Ramos (cell line): ENCODE results near the gene RBM47.
"Not testable (repeated sequence)": the region's sequence is repeated elsewhere in the genome, so short reads cannot be mapped to it uniquely, and the experiment has no call there.

Source experiments
- in situ Hi-C: fragments of 300-500 bp; cut with MboI; formaldehyde crosslinking; loops from one replicate; pipeline ENCODE4 v1.14.3; 2022; ENCODE audit warnings: low sequenced_read_pairs; ENCODE audit not compliant: unreplicated experiment

The RBM47 gene

DNA sequence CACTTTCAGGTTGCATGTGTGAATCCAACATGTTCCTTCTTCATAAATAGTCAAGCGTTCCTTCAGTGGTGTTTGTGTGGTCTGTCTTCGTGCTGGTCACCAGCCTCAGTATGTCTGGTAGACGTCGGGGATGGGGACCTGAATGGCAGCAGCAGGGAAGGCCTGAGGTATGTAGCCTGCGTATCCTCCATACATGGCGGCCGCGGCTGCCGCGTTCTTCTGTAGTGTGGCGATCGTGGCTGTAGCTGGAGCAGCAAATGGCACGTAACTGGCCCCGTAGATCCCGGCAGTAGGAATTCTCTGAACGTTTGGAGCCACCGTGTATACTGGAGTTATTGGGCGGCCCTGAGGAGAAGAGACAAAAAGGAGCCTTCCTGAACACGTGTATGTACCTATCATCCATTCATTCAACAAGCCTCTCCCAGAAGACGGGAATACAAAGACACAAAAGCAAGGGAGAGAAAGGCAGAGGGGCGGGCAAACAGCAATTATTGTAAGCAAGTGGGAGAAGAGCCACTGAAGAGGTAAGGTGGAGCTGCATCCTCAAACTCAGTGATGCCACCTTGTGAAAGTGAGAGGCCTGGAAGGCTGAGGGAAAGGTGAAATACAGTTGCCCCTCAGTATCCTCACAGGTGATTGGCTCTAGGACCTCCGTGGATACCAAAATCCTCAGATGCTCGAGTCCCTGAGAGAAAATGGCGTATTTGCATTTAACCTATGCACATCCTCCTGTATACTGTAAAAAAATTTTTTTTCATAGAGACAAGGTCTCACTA is 203.7 kb downstream of the RBM47 start:
- in situ Hi-C loops, result no loop called here

DNA sequence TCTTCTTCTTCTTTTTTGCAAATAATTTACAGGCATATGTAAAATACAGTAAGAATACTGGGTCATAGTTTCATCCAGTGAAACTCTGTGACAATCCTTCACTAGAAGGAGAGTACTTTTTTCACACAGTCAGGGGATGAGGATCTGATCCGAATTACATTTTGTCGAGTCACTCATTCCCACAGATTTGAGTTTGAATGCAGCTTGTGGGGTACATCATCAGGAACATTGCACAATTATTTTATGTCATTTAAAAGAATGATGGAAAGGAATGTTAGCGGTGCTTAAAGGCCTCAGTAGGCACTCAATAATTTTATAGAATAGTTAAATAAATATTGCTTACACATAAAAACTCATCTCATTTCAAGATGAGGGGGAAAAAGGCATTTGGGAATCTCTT is 205.9 kb downstream of the RBM47 start:
- in situ Hi-C loops, result no loop called here

DNA sequence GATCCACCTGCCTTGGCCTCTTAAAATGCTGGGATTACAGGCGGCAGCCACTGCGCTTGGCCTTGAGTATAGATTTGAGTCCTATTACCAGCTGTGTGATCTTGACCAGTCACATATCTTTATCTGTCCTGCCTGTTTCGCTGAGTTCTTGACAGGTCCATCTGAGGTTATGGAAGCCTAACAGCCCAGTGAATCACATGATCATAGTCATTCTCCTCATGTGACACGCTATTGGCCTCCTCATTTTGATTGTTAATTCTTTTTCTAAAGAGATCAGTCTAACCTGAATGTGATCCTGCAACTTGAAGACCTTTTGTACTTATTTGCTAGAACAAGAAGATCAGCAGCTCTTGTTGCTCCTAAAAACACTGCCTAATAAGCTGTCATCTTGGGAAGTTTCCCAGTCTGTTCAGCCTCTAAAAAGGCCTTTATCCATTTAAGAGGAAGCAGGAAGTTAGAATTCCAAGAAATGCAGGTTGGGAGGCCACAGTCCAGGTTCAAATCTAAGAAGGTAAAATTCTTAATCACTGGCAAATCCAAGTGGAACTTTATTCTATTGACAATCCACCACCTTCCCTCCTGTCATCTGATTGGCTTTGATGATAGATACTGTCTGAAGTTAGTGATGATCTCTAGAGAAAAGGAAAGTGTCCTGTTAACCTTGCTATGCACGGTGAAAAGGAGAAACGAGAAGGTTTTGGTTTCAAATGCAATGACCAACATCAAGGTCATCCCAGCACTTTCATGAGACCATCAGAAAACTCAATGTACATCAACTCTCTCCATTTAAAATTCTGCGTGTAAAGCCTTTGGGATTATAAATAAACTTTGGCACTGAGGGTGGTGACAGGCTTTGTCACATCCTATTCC is 207.6 kb downstream of the RBM47 start:
- in situ Hi-C loops, result no loop called here

DNA sequence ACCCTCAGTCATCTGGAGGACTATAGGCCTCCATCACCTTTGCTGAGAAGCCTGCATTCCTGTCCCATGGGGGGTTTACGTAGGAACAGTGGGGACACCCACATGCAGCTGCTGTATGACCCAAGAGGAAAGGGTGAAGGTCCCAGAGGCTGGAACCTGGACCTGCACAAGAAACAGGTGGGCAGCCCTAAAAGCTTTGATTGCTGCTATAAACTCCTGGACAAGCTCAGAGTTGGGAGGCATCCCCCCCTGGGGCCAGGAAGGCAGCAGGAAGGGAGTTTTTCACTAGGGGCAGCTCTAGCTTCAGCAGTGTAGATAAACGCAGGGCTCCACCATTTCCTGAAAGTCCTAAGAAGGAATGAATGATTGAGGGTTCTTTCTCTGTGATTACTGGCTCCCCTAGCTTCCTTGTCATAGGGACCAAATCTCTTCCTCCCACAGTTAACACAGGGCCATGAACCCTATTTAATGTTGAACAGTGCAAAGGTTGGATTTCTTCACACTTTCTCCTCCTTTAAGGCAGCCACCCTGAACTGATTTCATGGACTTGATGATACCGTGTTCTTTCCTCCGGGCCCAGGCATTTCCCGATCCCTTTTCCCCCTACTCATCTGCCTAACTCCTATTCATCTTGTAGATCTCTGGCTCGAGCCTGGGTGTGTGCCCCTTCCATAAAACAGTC is 210.3 kb downstream of the RBM47 start:
- in situ Hi-C loops, result no loop called here

DNA sequence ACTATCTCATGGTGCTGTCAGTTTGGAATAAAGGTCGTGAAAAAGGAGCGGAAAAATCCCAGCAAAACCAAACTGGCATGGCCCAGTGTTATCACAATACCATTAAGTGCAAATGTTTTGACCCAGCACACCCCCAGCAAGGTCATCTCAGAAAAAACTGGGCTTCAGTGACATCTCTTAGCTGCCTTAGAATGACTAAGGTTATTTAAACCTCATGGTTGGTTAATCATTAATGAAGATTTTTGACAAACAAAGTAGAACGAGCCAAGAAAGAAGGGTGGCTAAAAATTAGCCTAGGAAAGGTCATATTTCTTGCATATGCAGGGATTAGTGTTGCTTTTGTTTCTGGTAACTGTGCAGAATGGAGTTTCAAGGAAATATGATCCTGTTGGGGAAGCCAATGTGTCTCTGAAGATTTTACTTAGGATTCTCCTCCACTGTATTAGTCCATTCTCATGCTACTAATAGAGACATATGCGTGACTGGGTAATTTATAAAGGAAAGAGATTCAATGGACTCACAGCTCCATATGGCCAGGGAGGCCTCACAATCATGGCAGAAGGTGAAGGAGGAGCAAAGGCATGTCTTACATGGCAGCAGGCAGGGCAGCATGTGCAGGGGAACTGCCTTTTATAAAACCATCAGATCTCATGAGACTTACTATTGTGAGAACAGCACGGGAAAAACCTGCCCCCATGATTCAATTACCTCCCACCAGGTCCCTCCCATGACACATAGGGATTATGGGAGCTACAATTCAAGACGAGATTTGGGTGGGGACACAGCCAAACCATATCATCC is 211.0 kb downstream of the RBM47 start:
- in situ Hi-C loops, result no loop called here

DNA sequence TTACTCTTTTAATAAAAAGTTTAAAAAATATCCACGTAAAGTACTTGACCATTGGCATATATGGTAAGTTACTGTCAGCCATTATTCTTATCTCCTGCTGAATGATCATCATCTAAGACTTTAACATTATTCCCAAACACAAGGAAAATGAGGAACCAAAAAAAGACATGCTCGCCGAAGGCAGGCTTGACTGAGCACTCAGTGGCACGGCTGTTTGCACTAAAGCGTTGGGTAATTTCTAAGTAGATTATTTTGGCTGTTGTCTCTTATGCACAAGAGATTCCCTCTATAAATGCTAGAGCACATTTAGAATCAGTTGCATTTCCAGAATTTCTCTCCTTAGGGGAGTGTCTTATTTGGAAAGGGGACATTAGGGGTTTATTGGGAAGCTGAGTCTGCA is 211.7 kb downstream of the RBM47 start:
- in situ Hi-C loops, result no loop called here

DNA sequence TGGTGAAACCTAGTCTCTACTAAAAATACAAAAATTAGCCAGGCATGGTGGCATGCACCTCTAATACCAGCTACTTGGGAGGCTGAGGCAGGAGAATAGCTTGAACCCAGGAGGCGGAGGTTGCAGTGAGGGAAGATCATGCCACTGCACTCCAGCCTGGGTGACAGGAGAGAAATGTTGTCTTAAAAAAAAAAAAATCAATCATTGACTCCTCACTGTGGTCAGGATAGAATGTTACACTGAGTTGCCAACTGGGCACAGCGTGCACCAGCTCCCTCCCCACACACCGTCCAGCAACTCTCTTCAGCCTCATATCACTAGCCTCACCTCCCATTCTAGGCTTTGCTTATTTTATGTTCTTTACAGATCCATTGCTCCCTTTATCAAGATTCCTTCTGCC is 215.0 kb downstream of the RBM47 start:
- in situ Hi-C loops, result no loop called here

DNA sequence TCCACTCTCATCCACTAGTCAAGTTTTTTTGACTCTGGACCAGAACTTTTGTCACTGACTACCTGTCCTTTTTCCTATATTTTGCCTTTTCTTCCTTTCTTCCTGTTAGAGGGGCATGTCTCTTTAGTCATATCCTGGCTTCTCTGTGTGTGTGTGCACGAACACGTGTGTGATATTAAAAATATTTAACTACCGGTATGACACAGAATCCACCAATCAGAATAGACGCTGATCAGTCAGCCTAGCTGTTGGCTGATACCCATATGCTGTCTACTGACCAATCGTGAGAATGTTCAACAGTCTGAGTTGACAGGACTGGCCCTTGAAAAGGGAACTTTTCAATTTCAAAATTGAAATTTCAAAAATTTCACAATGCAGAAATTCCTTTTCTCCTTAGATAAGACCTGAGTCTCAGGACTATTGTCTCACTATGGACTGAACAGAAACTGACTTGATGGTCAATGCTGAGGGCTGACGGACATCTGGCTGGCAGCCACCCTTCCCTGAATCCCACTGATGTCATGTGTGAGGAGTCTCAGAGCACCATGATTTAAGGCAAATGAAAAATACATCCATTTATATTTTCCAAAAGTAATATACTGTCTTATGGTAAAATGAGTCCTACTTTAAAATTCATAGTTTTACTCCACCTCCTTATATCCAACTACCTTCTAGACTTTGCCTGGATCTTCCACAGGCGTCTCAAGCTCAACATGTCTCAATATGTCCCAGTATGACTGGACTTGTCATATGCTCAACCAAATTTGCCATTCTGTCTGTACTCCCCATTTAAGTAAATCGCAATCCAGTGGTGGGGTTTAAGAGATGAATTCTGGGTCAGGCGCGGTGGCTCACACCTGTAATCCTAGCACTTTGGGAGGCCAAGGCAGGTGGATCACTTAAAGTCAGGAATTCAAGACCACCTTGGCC is 216.5 kb downstream of the RBM47 start:
- in situ Hi-C loops, result no loop called here

DNA sequence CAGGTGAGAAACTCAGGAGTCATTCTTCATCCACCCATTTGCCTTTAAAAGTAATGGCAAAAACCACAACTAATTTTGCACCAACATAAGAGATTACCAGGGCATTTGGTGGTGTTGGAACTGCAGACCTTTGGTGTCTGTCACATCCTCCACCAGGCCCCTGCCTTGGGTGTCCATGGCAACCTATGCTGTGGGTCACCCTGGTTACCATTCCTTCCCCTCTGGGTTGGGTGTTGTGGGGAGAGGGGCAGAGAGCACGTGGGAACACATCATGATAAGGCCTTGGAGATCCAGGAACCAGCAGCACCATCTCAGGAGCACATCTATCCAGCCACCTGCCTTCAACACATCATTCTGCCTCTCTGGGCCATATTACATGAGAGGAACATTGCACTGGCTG is 217.3 kb downstream of the RBM47 start:
- in situ Hi-C loops, result no loop called here

DNA sequence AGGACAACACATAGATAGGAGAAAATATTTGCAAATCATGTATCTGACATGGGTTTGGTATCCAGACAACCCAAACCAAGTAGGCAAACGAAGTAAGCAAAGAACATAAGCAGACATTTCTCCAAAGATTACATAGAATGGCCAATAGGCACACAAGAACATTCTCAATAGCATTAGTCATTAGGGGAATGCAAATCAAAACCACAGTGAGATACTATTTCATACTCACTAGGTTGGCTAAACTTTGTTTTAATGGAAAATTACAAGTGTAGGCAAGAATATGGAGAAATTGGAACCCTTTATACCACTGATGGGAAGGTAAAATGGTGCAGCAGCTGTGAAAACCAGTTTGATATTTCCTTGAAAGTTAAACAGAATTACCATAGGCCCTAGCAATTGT is 219.8 kb downstream of the RBM47 start:
- in situ Hi-C loops, result no loop called here

DNA sequence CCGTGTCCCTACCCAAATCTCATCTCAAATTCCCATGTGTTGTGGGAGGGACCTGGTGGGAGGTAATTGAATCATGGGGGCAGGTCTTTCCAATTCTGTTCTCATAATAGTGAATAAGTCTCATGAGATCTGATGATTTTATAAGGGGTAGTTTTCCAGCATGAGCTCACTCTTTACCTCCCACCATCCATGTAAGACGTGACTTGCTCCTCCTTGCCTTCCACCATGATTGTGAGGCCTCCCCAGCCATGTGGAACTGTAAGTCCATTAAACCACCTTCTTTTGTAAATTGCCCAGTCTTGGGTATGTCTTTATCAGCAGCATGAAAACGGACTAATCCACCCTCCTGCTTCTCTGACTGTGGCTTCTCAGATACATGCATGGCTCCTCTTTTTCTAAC is 222.2 kb downstream of the RBM47 start:
- in situ Hi-C loops, result not testable (repeated sequence)

DNA sequence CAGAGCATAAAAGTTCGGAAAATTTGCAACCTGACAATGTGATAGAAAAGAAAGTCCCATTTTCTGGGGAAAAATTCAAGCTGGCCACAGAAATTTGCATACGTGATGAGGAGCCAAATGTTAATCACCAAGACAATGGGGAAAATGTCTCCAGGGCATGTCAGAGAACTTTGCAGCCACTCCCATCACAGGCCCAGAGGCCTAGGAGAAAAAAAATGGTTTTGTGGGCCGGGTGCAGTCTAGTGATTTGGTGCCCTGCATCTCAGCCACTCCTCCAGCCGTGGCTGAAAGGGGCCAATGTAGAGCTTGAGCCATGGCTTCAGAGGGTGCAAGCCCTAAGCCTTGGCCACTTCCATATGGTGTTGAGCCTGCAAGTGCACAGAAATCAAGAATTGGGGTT is 223.3 kb downstream of the RBM47 start:
- in situ Hi-C loops, result no loop called here

DNA sequence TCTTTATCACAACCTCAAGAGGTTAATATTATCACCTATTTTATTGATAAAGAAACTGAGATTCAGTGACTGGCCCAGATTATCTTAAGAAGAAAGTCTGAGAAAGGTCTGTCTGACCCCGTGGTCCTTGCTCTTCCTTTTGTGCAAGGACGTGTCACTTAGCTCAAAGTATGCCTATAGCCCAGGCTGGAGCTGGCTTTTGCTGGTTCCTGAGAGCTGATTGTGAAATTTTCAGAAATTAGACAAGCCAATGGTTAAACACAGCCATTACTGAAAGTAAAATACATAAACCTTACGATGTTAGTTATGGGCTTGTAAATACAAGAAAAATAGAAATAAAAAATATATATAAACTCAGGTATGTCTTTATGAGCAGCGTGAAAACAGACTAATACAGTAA is 224.5 kb downstream of the RBM47 start:
- in situ Hi-C loops, result no loop called here

DNA sequence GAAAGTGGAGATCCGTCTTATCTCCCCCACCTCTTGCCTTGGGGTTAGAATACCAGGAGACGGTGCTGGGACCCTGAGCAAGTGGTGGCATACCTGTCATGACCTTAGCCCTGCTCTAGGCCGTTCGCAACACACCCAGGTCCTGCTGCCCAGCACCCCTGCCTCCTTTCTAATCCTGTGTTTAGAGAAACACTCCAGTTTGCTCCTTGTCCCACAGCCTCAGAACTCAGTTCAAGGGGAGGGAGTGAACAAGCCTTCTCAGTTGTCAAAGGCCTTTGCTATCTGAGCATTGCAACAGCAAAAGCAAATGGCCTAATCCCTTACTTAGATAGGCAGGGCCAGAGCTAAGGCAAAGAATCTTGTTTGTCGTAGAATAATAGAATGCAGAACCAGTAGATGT is 226.6 kb downstream of the RBM47 start:
- in situ Hi-C loops, result no loop called here

DNA sequence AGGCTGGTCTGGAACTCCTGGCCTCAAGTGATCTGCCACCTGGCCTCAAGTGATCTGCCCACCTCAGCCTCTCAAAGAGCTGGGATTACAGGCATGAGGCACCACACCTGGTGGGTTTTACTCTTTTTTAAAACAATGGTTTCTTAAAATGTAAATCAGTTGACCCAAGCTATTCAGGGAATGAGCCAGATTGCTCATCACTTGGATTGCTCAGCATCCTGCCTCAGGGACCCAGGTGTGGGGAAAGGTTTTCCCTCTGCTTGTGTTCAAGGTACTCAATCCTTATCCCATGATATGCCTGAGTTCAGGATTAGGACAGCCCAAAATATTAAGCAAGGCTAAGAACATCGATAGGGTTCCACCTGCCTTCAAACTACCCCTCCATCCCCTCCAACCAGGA is 227.1 kb downstream of the RBM47 start:
- in situ Hi-C loops, result no loop called here

DNA sequence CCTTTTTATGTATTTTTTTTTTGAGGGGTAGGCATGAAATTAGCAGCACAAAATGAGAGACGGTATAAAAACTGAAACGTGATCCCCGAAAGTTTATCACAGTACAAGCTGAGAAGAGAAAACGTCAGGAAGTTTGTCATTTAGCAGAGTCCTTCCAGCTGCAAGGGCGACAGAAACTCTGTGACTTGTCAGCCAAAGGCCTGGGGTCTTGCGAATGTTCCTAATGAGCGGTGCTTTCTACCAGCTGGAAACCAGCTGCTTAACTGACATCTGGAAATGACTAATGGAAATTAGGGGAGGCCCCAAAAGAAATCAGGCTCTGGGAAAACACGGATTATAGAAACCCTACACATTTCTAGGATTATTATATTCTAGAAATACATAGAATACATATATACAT is 228.0 kb downstream of the RBM47 start:
- in situ Hi-C loops, result no loop called here

DNA sequence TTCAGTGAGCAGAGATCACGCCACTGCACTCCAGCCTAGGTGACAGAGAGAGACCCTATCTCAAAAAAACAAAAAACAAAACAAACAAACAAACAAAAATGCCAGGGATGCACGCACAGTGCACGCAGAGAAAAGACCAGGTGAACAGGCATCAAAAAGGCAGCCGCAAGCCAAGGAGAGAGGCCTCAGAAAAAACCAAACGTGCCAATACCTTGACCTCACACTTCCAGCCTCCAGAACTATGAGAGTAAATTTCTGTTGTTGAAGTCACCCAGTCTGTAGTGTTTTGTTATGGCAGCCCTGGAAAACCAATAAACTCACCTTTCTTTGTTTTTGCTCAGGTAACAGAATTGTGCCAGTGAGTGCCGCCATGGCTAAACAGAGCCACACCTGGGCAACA is 228.6 kb downstream of the RBM47 start:
- in situ Hi-C loops, result no loop called here

DNA sequence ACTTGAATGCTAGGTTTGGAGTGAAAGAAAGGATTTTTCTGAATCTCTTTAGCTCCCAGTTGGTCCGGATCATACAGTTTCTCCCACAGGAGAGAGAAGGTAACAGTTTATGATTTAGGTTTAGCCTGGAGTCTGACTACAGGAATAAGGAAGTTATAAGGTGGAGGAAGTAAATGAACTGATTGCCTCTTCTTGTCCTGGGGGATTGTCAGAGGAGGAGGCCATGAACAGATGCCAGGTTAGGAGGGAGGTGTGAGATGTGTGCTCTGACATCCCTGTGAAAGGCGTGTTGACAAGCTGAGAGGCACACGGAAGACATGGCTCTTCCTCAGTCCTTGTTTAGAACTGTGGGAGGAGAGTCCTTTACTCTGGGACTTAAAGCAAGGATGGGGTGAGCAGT is 230.1 kb downstream of the RBM47 start:
- in situ Hi-C loops, result no loop called here
